Subcutaneous preadipocyte (primary cell): ENCODE results near the gene BHLHE40. TPM values are rescaled to one million over a fixed set of nuclear protein-coding genes. Genes with fewer than 3 reads are reported as not detected.

Source experiments
- total RNA-seq: library from RNA; depleted of rRNA; stranded (reverse); fragments of >200 nt; gene quantifications from 2 replicates; pipeline ENCODE4 v1.2.3, GENCODE V29; 2012

The BHLHE40 gene
- total RNA-seq = 25.7 and 43.4 TPM in 2 replicates

GRCh38 chr3:4979428-4980228 lies at the start of gene BHLHE40:
TSS of gene BHLHE40 (plus strand) at chr3:4979437. CDS start at chr3:4979719, 282 bp downstream.

Other genes starting within 250 kb of the BHLHE40 start
- 59.9 and 71.9 TPM in 2 replicates for gene ARL8B, start 142.9 kb downstream of the BHLHE40 start, total RNA-seq
- 27.6 and 34.6 TPM in 2 replicates for gene EDEM1, start 208.3 kb downstream of the BHLHE40 start, total RNA-seq